Sigmoid colon (tissue), 4 donors: ENCODE data around the gene UBAP1.

ENCODE experiments used
- EP300 ChIP-seq, 4 donors: sonication (generic); formaldehyde crosslinking; IDR thresholded peaks; one replicate each; pipeline ENCODE4 v1.6.1; 2017; ENCODE audit warnings: antibody characterized with exemption in 4 of 4
- POLR2AphosphoS5 ChIP-seq, 4 donors: sonication (generic); formaldehyde crosslinking; IDR thresholded peaks; one replicate each; pipeline ENCODE4 v1.6.1; 2017; ENCODE audit warnings: antibody characterized with exemption in 4 of 4
- TF ChIP-seq, protein P1 (sequence below), 4 experiments: fragments of 450-650 bp in 3 of 4; fragments of 200-600 bp in 1 of 4; IDR thresholded peaks; one replicate each; pipeline ENCODE4 v1.5.1; 2016 to 2019; ENCODE audit warnings: antibody characterized with exemption in 4 of 4, mild to moderate bottlenecking in 3 of 4, moderate library complexity in 2 of 4

DNA sequence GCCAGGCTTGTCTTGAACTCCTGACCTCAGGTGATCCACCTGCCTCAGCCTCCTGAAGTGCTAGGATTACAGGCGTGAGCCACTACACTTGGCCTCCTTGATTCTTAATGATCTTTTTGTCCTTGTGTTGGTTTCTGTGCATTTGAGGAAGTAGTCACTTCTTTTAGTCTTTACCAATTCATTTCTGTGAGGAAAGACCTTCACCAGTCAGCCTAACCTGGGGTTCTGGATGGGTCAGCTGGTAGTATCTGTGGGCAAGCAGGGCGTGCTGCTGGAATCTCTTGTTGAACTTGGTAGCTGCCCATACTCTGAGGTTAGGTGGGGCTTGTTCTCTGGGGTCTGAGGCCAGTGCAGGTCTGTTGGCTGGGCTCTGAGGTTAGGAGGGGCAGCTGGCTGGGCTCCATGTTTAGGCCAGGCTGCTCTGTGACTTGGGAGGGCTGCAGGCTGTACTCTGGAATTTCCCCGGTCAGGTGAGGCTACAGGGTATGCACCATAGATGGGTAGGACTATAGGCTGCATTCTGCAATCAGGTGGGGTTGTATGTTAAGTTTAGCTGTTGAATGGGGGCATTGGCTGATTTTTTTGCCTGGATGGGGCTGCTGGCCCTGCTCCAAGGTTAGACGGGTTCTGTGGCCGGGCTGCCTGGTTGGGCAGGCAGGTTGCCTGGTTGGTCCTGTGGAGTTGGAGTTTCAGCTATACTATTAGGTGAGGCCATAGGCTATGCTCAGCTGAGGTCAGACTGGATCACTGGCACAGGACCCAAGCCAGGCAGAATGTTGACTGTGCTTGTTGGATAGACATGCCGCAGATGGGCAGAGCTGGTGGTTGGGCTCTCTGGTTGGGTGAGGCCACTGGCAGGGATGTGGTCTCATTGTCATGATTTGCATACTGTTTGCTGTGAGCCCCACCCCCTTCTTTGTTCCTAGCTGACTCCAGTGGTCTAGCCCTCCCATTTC, 19.2 kb downstream of the UBAP1 start:
- TF ChIP-seq, protein P1, sequence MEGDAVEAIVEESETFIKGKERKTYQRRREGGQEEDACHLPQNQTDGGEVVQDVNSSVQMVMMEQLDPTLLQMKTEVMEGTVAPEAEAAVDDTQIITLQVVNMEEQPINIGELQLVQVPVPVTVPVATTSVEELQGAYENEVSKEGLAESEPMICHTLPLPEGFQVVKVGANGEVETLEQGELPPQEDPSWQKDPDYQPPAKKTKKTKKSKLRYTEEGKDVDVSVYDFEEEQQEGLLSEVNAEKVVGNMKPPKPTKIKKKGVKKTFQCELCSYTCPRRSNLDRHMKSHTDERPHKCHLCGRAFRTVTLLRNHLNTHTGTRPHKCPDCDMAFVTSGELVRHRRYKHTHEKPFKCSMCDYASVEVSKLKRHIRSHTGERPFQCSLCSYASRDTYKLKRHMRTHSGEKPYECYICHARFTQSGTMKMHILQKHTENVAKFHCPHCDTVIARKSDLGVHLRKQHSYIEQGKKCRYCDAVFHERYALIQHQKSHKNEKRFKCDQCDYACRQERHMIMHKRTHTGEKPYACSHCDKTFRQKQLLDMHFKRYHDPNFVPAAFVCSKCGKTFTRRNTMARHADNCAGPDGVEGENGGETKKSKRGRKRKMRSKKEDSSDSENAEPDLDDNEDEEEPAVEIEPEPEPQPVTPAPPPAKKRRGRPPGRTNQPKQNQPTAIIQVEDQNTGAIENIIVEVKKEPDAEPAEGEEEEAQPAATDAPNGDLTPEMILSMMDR (IDR thresholded peaks at IDR 0.05) = no peak
- TF ChIP-seq POLR2AphosphoS5 (IDR thresholded peaks at IDR 0.05) (no peak), EP300 (IDR thresholded peaks at IDR 0.05) (no peak)
